HepG2 (cell line): ENCODE data around the gene DAB1. TPM values are rescaled to one million over a fixed set of nuclear protein-coding genes. Genes with fewer than 3 reads are reported as not detected.

ENCODE experiments used
- BCL3 ChIP-seq: sonication (generic); formaldehyde crosslinking; IDR thresholded peaks from 2 replicates; pipeline ENCODE4 v1.5.1; 2020; ENCODE audit warnings: mild to moderate bottlenecking, missing genetic modification reagents, moderate library complexity
- CEBPB ChIP-seq: IDR thresholded peaks from 2 replicates; pipeline ENCODE4 v1.6.1; 2011; ENCODE audit warnings: low read depth, low read length, improper control_type of control experiment, borderline replicate concordance
- FOXK2 ChIP-seq: fragments of 450-650 bp; IDR thresholded peaks from 2 replicates; pipeline ENCODE4 v1.6.1; 2016
- NPAS2 ChIP-seq: sonication (generic); formaldehyde crosslinking; IDR thresholded peaks from 2 replicates; pipeline ENCODE4 v1.8.0; 2022; ENCODE audit warnings: mild to moderate bottlenecking, missing genetic modification reagents, borderline replicate concordance
- PLRG1 ChIP-seq: fragments of 450-650 bp; conservative IDR thresholded peaks from 2 replicates; pipeline ENCODE4 v1.6.1; 2016
- PRDM4 ChIP-seq: sonication (generic); formaldehyde crosslinking; IDR thresholded peaks from 2 replicates; pipeline ENCODE4 v1.9.0; 2021; ENCODE audit warnings: missing genetic modification reagents, borderline replicate concordance
- SAP130 ChIP-seq: IDR thresholded peaks from 2 replicates; pipeline ENCODE4 v1.6.1; 2016; ENCODE audit warnings: low read depth
- SMYD3 ChIP-seq: sonication (generic); formaldehyde crosslinking; IDR thresholded peaks from 2 replicates; pipeline ENCODE4 v1.8.1; 2023; ENCODE audit warnings: mild to moderate bottlenecking, missing genetic modification reagents
- TCF7 ChIP-seq: sonication (generic); IDR thresholded peaks from 2 replicates; pipeline ENCODE4 v1.6.1; 2016; ENCODE audit warnings: antibody characterized with exemption, low read depth
- TCF7L2 ChIP-seq: IDR thresholded peaks from 2 replicates; pipeline ENCODE4 v1.6.1; 2011; ENCODE audit warnings: mild to moderate bottlenecking, low read depth, low read length, moderate library complexity
- THAP11 ChIP-seq: IDR thresholded peaks from 2 replicates; pipeline ENCODE4 v1.6.1; 2016; ENCODE audit warnings: missing biosample characterization, missing genetic modification reagents
- ZBTB20 ChIP-seq: sonication (generic); formaldehyde crosslinking; IDR thresholded peaks from 2 replicates; pipeline ENCODE4 v1.8.1; 2023; ENCODE audit warnings: missing genetic modification reagents, low read depth, mild to moderate bottlenecking, borderline replicate concordance
- ZBTB39 ChIP-seq: sonication (generic); formaldehyde crosslinking; IDR thresholded peaks from 2 replicates; pipeline ENCODE4 v1.5.0; 2020; ENCODE audit warnings: missing genetic modification reagents
- ZKSCAN8 ChIP-seq: IDR thresholded peaks from 2 replicates; pipeline ENCODE4 v1.6.1; 2016; ENCODE audit warnings: borderline replicate concordance, missing genetic modification reagents, missing compliant biosample characterization
- ZNF335 ChIP-seq: sonication (generic); formaldehyde crosslinking; IDR thresholded peaks from 2 replicates; pipeline ENCODE4 v1.4.0; 2020; ENCODE audit warnings: missing genetic modification reagents
- ZNF841 ChIP-seq: sonication (generic); formaldehyde crosslinking; IDR thresholded peaks from 2 replicates; pipeline ENCODE4 v1.8.1; 2023; ENCODE audit warnings: missing genetic modification reagents, borderline replicate concordance
- ZNF878 ChIP-seq: sonication (generic); formaldehyde crosslinking; IDR thresholded peaks from 2 replicates; pipeline ENCODE4 v1.8.1; 2023; ENCODE audit warnings: mild to moderate bottlenecking, missing genetic modification reagents, moderate library complexity
- polyA plus RNA-seq, 8 experiments: library from polyadenylated mRNA; depleted of rRNA in 3 of 8; stranded (reverse) in 7 of 8; unstranded in 1 of 8; fragments of >200 nt; fragmentation: Illumina TruSeq in 4 of 8; extraction: Trizol in 4 of 8; gene quantifications; 2 replicates each; pipeline versions ENCODE4 v1.2.1 to v1.2.3, GENCODE V29; 2011 to 2016; ENCODE audit warnings: low read depth in 4 of 8, missing spikeins in 1 of 8, mixed read lengths in 1 of 8; ENCODE audit not compliant: insufficient read depth in 1 of 8
- total RNA-seq, 5 experiments: library from RNA; depleted of rRNA; stranded (reverse); fragments of >200 nt; fragmentation: Illumina TruSeq; extraction: Trizol; gene quantifications; 2 replicates each; pipeline ENCODE4 v1.2.3, GENCODE V29; 2016; ENCODE audit warnings: low read depth in 1 of 5
- TF ChIP-seq, protein P1 (sequence below): sonication (generic); formaldehyde crosslinking; IDR thresholded peaks from 2 replicates; pipeline ENCODE4 v1.5.1; 2020; ENCODE audit warnings: missing genetic modification reagents, mild to moderate bottlenecking, borderline replicate concordance
- TF ChIP-seq, protein P2 (sequence below): sonication (generic); formaldehyde crosslinking; IDR thresholded peaks from 2 replicates; pipeline ENCODE4 v1.4.0; 2020; ENCODE audit warnings: missing genetic modification reagents, borderline replicate concordance
- TF ChIP-seq, protein P3 (sequence below): IDR thresholded peaks from 2 replicates; pipeline ENCODE4 v1.6.1; 2016; ENCODE audit warnings: low read depth, control low read depth

The DAB1 gene
- total and polyA plus RNA-seq, 2 of the 13 experiments (the other 11 are each of a cell fraction or from before 2014, with no cell fraction given) = 0.04 to 0.13 TPM

GRCh38 chr1:57464756-57465155 lies 40.9 kb upstream of the DAB1 start (continued):
- TF ChIP-seq, protein P1, sequence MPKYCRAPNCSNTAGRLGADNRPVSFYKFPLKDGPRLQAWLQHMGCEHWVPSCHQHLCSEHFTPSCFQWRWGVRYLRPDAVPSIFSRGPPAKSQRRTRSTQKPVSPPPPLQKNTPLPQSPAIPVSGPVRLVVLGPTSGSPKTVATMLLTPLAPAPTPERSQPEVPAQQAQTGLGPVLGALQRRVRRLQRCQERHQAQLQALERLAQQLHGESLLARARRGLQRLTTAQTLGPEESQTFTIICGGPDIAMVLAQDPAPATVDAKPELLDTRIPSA (CRISPR knock-in tag) = no peak
- peak; percentile 68 for TF ChIP-seq ZNF878 (CRISPR knock-in tag)
- no peak for TF ChIP-seq FOXK2
- no peak for TF ChIP-seq NPAS2 (CRISPR knock-in tag)
- TF ChIP-seq BCL3 (CRISPR knock-in tag) = no peak
- TF ChIP-seq ZBTB39 (CRISPR knock-in tag) = no peak
- TF ChIP-seq PLRG1 = no peak
- TF ChIP-seq TCF7L2 = peak; percentile 59
- peak; percentile 44; the same call in 1 of the 2 replicates for TF ChIP-seq SAP130
- no peak for TF ChIP-seq SMYD3 (CRISPR knock-in tag)
- peak; percentile 17; the same call in 1 of the 2 replicates for TF ChIP-seq THAP11
- TF ChIP-seq, protein P2, sequence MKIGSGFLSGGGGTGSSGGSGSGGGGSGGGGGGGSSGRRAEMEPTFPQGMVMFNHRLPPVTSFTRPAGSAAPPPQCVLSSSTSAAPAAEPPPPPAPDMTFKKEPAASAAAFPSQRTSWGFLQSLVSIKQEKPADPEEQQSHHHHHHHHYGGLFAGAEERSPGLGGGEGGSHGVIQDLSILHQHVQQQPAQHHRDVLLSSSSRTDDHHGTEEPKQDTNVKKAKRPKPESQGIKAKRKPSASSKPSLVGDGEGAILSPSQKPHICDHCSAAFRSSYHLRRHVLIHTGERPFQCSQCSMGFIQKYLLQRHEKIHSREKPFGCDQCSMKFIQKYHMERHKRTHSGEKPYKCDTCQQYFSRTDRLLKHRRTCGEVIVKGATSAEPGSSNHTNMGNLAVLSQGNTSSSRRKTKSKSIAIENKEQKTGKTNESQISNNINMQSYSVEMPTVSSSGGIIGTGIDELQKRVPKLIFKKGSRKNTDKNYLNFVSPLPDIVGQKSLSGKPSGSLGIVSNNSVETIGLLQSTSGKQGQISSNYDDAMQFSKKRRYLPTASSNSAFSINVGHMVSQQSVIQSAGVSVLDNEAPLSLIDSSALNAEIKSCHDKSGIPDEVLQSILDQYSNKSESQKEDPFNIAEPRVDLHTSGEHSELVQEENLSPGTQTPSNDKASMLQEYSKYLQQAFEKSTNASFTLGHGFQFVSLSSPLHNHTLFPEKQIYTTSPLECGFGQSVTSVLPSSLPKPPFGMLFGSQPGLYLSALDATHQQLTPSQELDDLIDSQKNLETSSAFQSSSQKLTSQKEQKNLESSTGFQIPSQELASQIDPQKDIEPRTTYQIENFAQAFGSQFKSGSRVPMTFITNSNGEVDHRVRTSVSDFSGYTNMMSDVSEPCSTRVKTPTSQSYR (CRISPR knock-in tag) = no peak
- peak; percentile 36; the same call in 1 of the 2 replicates for TF ChIP-seq ZKSCAN8 (CRISPR knock-in tag)
- peak; percentile 91 for TF ChIP-seq TCF7
- no peak for TF ChIP-seq ZNF841 (CRISPR knock-in tag)
- no peak for TF ChIP-seq ZNF335 (CRISPR knock-in tag)
- TF ChIP-seq CEBPB = no peak
- no peak for TF ChIP-seq PRDM4 (CRISPR knock-in tag)
- TF ChIP-seq ZBTB20 (CRISPR knock-in tag) = 0 out of 2 replicates have a peak, but pooled peaks have one; percentile 37
- TF ChIP-seq, protein P3, sequence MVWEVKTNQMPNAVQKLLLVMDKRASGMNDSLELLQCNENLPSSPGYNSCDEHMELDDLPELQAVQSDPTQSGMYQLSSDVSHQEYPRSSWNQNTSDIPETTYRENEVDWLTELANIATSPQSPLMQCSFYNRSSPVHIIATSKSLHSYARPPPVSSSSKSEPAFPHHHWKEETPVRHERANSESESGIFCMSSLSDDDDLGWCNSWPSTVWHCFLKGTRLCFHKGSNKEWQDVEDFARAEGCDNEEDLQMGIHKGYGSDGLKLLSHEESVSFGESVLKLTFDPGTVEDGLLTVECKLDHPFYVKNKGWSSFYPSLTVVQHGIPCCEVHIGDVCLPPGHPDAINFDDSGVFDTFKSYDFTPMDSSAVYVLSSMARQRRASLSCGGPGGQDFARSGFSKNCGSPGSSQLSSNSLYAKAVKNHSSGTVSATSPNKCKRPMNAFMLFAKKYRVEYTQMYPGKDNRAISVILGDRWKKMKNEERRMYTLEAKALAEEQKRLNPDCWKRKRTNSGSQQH = no peak
